Measurements from ENCODE around the gene NFAM1.

- TF ChIP-seq CTCF (IDR thresholded peaks at IDR 0.05) (no peak), EP300 (IDR thresholded peaks at IDR 0.05) (no peak), POLR2A (IDR thresholded peaks at IDR 0.05) (no peak), POLR2AphosphoS5 (IDR thresholded peaks at IDR 0.05) (no peak)
Measured at GRCh38 chr22:42439821-42440674, 7.8 kb upstream of the NFAM1 start.

All from sigmoid colon (tissue), 4 donors.